HepG2 (cell line): ENCODE measurements around the gene MEPCE. TPM values are rescaled to one million over a fixed set of nuclear protein-coding genes. Genes with fewer than 3 reads are reported as not detected.
A peak's percentile ranks its signal among the peaks of the same experiment; 100 is the strongest.

Experiments used
- BHLHE40 ChIP-seq: IDR thresholded peaks from 2 replicates; pipeline ENCODE4 v1.6.1; 2011; ENCODE audit warnings: low read length, improper control_type of control experiment
- ELF1 ChIP-seq: sonication (generic); formaldehyde crosslinking; IDR thresholded peaks from 2 replicates; pipeline ENCODE4 v1.4.0; 2020; ENCODE audit warnings: missing genetic modification reagents
- ETV5 ChIP-seq: IDR thresholded peaks from 2 replicates; pipeline ENCODE4 v1.6.1; 2018; ENCODE audit warnings: missing biosample characterization, missing genetic modification reagents, inconsistent platforms, borderline replicate concordance
- ETV6 ChIP-seq: sonication (generic); formaldehyde crosslinking; conservative IDR thresholded peaks from 2 replicates; pipeline ENCODE4 v1.4.0; 2020; ENCODE audit warnings: missing genetic modification reagents
- FOXP1 ChIP-seq, 2 experiments: fragments of 450-650 bp in 1 of 2; IDR thresholded peaks; 2 replicates each; pipeline ENCODE4 v1.6.1; 2017 to 2018; ENCODE audit warnings: antibody characterized with exemption in 1 of 2
- HNRNPL ChIP-seq: fragments of 200-400 bp; formaldehyde crosslinking; IDR thresholded peaks from 2 replicates; pipeline ENCODE4 v1.6.1; 2017; ENCODE audit warnings: mild to moderate bottlenecking, low read depth, low read length
- KDM2A ChIP-seq: sonication (generic); formaldehyde crosslinking; IDR thresholded peaks from 2 replicates; pipeline ENCODE4 v1.4.0; 2020; ENCODE audit warnings: low read depth, missing genetic modification reagents, borderline replicate concordance
- KLF6 ChIP-seq: IDR thresholded peaks from 2 replicates; pipeline ENCODE4 v1.8.0; 2016; ENCODE audit warnings: missing biosample characterization, missing genetic modification reagents
- MXD4 ChIP-seq: IDR thresholded peaks from 2 replicates; pipeline ENCODE4 v1.6.1; 2016; ENCODE audit warnings: mild to moderate bottlenecking, missing biosample characterization, missing genetic modification reagents
- NKX3-1 ChIP-seq: sonication (generic); formaldehyde crosslinking; IDR thresholded peaks from 2 replicates; pipeline ENCODE4 v1.5.0; 2020; ENCODE audit warnings: missing genetic modification reagents
- NR1H2 ChIP-seq: sonication (generic); formaldehyde crosslinking; IDR thresholded peaks from 2 replicates; pipeline ENCODE4 v1.8.1; 2022; ENCODE audit warnings: low read depth, missing genetic modification reagents, borderline replicate concordance
- POLR2G ChIP-seq: fragments of 200-400 bp; formaldehyde crosslinking; IDR thresholded peaks from 2 replicates; pipeline ENCODE4 v1.6.1; 2018; ENCODE audit warnings: mild to moderate bottlenecking, low read depth, low read length, moderate library complexity
- RARA ChIP-seq: IDR thresholded peaks from 2 replicates; pipeline ENCODE4 v1.6.1; 2016; ENCODE audit warnings: missing genetic modification reagents, missing compliant biosample characterization
- SMAD1 ChIP-seq: sonication (generic); formaldehyde crosslinking; IDR thresholded peaks from 2 replicates; pipeline ENCODE4 v1.4.0; 2020; ENCODE audit warnings: missing genetic modification reagents, low read depth, mild to moderate bottlenecking, borderline replicate concordance
- STAG1 ChIP-seq: sonication (generic); formaldehyde crosslinking; IDR thresholded peaks from 2 replicates; pipeline ENCODE4 v1.4.0; 2020; ENCODE audit warnings: missing genetic modification reagents
- TEAD3 ChIP-seq: optimal IDR thresholded peaks from 2 replicates; pipeline ENCODE3; 2016; ENCODE audit warnings: borderline replicate concordance
- TFE3 ChIP-seq: IDR thresholded peaks from 2 replicates; pipeline ENCODE4 v1.6.1; 2016
- TMF1 ChIP-seq: sonication (generic); formaldehyde crosslinking; IDR thresholded peaks from 2 replicates; pipeline ENCODE4 v1.8.1; 2022; ENCODE audit warnings: low read depth, missing genetic modification reagents
- ZBTB1 ChIP-seq: sonication (generic); formaldehyde crosslinking; IDR thresholded peaks from 2 replicates; pipeline ENCODE4 v1.4.0; 2020; ENCODE audit warnings: missing genetic modification reagents, borderline replicate concordance
- ZBTB44 ChIP-seq: sonication (generic); formaldehyde crosslinking; IDR thresholded peaks from 2 replicates; pipeline ENCODE4 v1.4.0; 2020; ENCODE audit warnings: missing genetic modification reagents
- ZNF678 ChIP-seq: sonication (generic); formaldehyde crosslinking; IDR thresholded peaks from 2 replicates; pipeline ENCODE4 v1.4.0; 2020; ENCODE audit warnings: mild to moderate bottlenecking, missing genetic modification reagents
- ZNF879 ChIP-seq: sonication (generic); formaldehyde crosslinking; IDR thresholded peaks from 2 replicates; pipeline ENCODE4 v1.8.1; 2023; ENCODE audit warnings: missing genetic modification reagents
- polyA plus RNA-seq, 8 experiments: library from polyadenylated mRNA; depleted of rRNA in 3 of 8; stranded (reverse) in 7 of 8; unstranded in 1 of 8; fragments of >200 nt; fragmentation: Illumina TruSeq in 4 of 8; extraction: Trizol in 4 of 8; gene quantifications; 2 replicates each; pipeline versions ENCODE4 v1.2.1 to v1.2.3, GENCODE V29; 2011 to 2016; ENCODE audit warnings: low read depth in 4 of 8, missing spikeins in 1 of 8, mixed read lengths in 1 of 8; ENCODE audit not compliant: insufficient read depth in 1 of 8
- total RNA-seq, 5 experiments: library from RNA; depleted of rRNA; stranded (reverse); fragments of >200 nt; fragmentation: Illumina TruSeq; extraction: Trizol; gene quantifications; 2 replicates each; pipeline ENCODE4 v1.2.3, GENCODE V29; 2016; ENCODE audit warnings: low read depth in 1 of 5
- TF ChIP-seq, protein P1 (sequence below): sonication (generic); formaldehyde crosslinking; IDR thresholded peaks from 2 replicates; pipeline ENCODE4 v1.5.1; 2020; ENCODE audit warnings: mild to moderate bottlenecking, moderate library complexity, missing genetic modification reagents

MEPCE gene
- total and polyA plus RNA-seq, 2 of the 13 experiments (the other 11 are each of a cell fraction or from before 2014, with no cell fraction given) = 12.3 to 26.0 TPM

GRCh38 chr7:100435401-100436304 lies 6.0 kb downstream of the MEPCE start (continued):
- no peak for TF ChIP-seq MXD4 (CRISPR knock-in tag)
- TF ChIP-seq ZNF879 (CRISPR knock-in tag) = 0 out of 2 replicates have a peak, but pooled peaks have one; percentile 17
- peak; percentile 39; the same call in 1 of the 2 replicates for TF ChIP-seq ELF1 (CRISPR knock-in tag)
- TF ChIP-seq RARA (CRISPR knock-in tag) = no peak
- TF ChIP-seq HNRNPL = 0 out of 2 replicates have a peak, but pooled peaks have one; percentile 47
- 0 out of 2 replicates have a peak, but pooled peaks have one; percentile 37 for TF ChIP-seq SMAD1 (CRISPR knock-in tag)
- TF ChIP-seq TFE3 = no peak
- peak; percentile 66; the same call in 1 of the 2 replicates for TF ChIP-seq NKX3-1 (CRISPR knock-in tag)
- no peak for TF ChIP-seq ZNF678 (CRISPR knock-in tag)
- peak; percentile 97 for TF ChIP-seq KDM2A (CRISPR knock-in tag)
- peak; percentile 42 for TF ChIP-seq TEAD3 (CRISPR knock-in tag)
- TF ChIP-seq ETV5 = peak; percentile 50; the same call in 1 of the 2 replicates
- 0 out of 2 replicates have a peak, but pooled peaks have one; percentile 23 for TF ChIP-seq KLF6 (CRISPR knock-in tag)
- 0 out of 2 replicates have a peak, but pooled peaks have one; percentile 18 for TF ChIP-seq ZBTB44
- TF ChIP-seq FOXP1 (IDR thresholded peaks at IDR 0.05) = no peak
- TF ChIP-seq FOXP1 (CRISPR knock-in tag; IDR thresholded peaks at IDR 0.05) = no peak
- no peak for TF ChIP-seq STAG1 (CRISPR knock-in tag)
- TF ChIP-seq TMF1 (CRISPR knock-in tag) = peak; percentile 96
- TF ChIP-seq, protein P1, sequence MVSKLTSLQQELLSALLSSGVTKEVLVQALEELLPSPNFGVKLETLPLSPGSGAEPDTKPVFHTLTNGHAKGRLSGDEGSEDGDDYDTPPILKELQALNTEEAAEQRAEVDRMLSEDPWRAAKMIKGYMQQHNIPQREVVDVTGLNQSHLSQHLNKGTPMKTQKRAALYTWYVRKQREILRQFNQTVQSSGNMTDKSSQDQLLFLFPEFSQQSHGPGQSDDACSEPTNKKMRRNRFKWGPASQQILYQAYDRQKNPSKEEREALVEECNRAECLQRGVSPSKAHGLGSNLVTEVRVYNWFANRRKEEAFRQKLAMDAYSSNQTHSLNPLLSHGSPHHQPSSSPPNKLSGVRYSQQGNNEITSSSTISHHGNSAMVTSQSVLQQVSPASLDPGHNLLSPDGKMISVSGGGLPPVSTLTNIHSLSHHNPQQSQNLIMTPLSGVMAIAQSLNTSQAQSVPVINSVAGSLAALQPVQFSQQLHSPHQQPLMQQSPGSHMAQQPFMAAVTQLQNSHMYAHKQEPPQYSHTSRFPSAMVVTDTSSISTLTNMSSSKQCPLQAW (CRISPR knock-in tag) = peak; percentile 46; the same call in 1 of the 2 replicates
- peak; percentile 35; the same call in 1 of the 2 replicates for TF ChIP-seq BHLHE40
- 0 out of 2 replicates have a peak, but pooled peaks have one; percentile 53 for TF ChIP-seq NR1H2 (CRISPR knock-in tag)
- TF ChIP-seq ZBTB1 = 0 out of 2 replicates have a peak, but pooled peaks have one; percentile 41
- TF ChIP-seq POLR2G = peak; percentile 67
- no peak for TF ChIP-seq ETV6 (CRISPR knock-in tag)
